Thyroid gland (tissue), 4 donors: ENCODE data around the gene ZNF398. TPM values are rescaled to one million over a fixed set of nuclear protein-coding genes. Genes with fewer than 3 reads are reported as not detected.

Source experiments
- DNase-seq, 2 donors: peaks; one replicate each; pipeline ENCODE4 v3.0.0-alpha.2; 2019
- H3K27ac ChIP-seq, 3 donors: fragments of 200-600 bp; sonication (generic); 1 replicate in 2 of 3; 2 replicates in 1 of 3; pipeline ENCODE4 v1.5.1; 2016 to 2019; ENCODE audit warnings: mild to moderate bottlenecking in 1 of 3, moderate library complexity in 1 of 3
- H3K27me3 ChIP-seq: fragments of 200-600 bp; sonication (generic); one replicate; pipeline ENCODE4 v1.5.1; 2019
- H3K36me3 ChIP-seq, 2 donors: fragments of 200-600 bp; sonication (generic); one replicate each; pipeline ENCODE4 v1.5.1; 2016 to 2019
- H3K4me1 ChIP-seq, 2 donors: fragments of 200-600 bp; sonication (generic); one replicate each; pipeline ENCODE4 v1.5.1; 2017 to 2019
- H3K4me3 ChIP-seq, 3 donors: fragments of 200-600 bp; sonication (generic); replicated peaks in 1 of 3; 1 replicate in 2 of 3; 2 replicates in 1 of 3; pipeline ENCODE4 v1.5.1; 2016; ENCODE audit warnings: mild to moderate bottlenecking in 1 of 3
- H3K9me3 ChIP-seq: fragments of 200-600 bp; sonication (generic); one replicate; pipeline ENCODE4 v1.5.1; 2017
- POLR2A ChIP-seq, 2 donors: fragments of 450-650 bp; IDR thresholded peaks; one replicate each; pipeline ENCODE4 v1.6.1; 2017; ENCODE audit warnings: antibody characterized with exemption in 2 of 2, mild to moderate bottlenecking in 2 of 2, moderate library complexity in 1 of 2
- WGBS, 2 donors: methylation state at CpG; one replicate each; pipeline ENCODE4 v1.1.5; 2017; 5-methylcytosine and 5-hydroxymethylcytosine counted together
- intact Hi-C: fragments of 100-400 bp; cut with DNase I; formaldehyde crosslinking; loops from one replicate; pipeline ENCODE4 v1.15.1; 2023
- total RNA-seq, 4 donors: library from RNA; depleted of rRNA; stranded (reverse); fragments of >200 nt; gene quantifications; one replicate each; pipeline ENCODE4 v1.2.3, GENCODE V29; 2016
- TF ChIP-seq, protein P1 (sequence below), 6 experiments: fragments of 200-600 bp in 3 of 6; fragments of 450-650 bp in 3 of 6; sonication (generic) in 3 of 6; IDR thresholded peaks; one replicate each; pipeline ENCODE4 v1.5.1; 2016 to 2019; ENCODE audit warnings: antibody characterized with exemption in 6 of 6, mild to moderate bottlenecking in 2 of 6, inconsistent platforms in 1 of 6, moderate library complexity in 1 of 6

Gene ZNF398
- total RNA-seq, 4 donors from 2014 or later: 19.6 to 29.9 (median 23.0) TPM

DNA sequence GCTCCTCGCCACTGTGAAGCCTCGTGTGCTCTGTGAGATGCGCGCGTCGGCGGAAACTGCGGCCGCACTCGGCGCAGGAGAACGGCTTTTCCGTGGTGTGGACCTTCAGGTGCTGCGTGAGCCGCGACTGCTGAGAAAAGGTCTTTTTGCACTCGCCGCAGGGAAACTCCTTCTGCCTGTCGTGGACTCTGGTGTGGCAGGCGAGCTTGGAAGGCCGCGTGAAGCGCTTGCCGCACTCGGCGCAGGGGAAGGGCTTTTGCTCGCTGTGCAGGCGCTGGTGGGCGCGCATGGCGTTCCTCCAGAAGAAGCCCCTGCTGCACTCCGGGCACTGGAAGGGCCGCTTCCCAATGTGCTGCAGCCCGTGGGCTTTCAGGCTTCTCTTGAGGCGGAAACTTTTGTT is 43.0 kb upstream of the ZNF398 start:
- no peaks in the 10 kb centered on the region for H3K27me3 ChIP-seq
- TF ChIP-seq POLR2A (IDR thresholded peaks at IDR 0.05): no peak
- TF ChIP-seq, protein P1, sequence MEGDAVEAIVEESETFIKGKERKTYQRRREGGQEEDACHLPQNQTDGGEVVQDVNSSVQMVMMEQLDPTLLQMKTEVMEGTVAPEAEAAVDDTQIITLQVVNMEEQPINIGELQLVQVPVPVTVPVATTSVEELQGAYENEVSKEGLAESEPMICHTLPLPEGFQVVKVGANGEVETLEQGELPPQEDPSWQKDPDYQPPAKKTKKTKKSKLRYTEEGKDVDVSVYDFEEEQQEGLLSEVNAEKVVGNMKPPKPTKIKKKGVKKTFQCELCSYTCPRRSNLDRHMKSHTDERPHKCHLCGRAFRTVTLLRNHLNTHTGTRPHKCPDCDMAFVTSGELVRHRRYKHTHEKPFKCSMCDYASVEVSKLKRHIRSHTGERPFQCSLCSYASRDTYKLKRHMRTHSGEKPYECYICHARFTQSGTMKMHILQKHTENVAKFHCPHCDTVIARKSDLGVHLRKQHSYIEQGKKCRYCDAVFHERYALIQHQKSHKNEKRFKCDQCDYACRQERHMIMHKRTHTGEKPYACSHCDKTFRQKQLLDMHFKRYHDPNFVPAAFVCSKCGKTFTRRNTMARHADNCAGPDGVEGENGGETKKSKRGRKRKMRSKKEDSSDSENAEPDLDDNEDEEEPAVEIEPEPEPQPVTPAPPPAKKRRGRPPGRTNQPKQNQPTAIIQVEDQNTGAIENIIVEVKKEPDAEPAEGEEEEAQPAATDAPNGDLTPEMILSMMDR (IDR thresholded peaks at IDR 0.05): no peak
- intact Hi-C loops: no loop called here
- no peaks in the 10 kb centered on the region for H3K9me3 ChIP-seq
- H3K27ac ChIP-seq: no peak overlapping the region
- 97 to 98% methylated on average over 35 of the region's 35 CpGs for WGBS, 2 donors
- no peak overlapping the region for H3K4me3 ChIP-seq
- DNase-seq: no peak
- H3K36me3 ChIP-seq: peaks cover 0 to 13% of the 10 kb centered on the region in 2 donors
- no peaks in the 10 kb centered on the region for H3K4me1 ChIP-seq

DNA sequence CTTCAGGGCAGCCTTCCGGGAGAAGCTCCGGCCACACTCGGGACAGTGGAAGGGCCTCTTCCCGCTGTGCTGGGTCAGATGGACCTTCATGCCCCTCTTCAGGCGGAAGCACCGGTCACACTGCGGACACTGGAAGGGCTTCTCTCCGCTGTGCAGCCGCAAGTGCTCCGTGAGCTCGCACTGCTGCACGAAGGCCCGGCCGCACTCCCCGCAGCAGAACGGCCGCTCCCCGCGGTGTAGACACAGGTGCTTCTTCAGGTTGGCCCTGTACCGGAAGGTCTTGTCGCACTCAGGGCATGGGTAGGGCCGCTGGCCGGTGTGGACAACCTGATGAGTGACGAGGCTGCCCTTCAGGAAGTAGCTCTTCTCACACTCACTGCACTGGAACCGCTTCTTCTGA is 42.5 kb upstream of the ZNF398 start:
- H3K27ac ChIP-seq: no peak overlapping the region
- 95 to 99% methylated on average over 18 to 25 of the region's 25 CpGs for WGBS, 2 donors

DNA sequence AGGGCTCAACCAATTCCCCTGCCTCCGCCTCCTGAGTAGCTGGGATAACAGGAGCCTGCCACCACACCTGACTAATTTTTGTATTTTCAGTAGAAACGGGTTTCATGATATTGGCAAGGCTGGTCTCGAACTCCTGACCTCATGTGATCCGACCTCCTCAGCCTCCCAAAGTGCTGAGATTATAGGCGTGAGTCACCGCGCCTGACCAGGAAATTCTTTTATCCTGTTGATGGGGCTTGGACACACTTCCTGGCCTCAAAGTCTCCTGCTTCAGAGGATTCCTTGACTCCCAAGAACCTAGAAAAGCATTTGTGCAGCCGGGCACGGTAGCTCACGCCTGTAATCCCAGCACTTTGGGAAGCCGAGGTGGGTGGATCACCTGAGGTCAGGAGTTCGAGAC is 37.3 kb upstream of the ZNF398 start:
- no peak overlapping the region for H3K4me3 ChIP-seq
- H3K27ac ChIP-seq: no peak overlapping the region
- H3K4me1 ChIP-seq: no peaks in the 10 kb centered on the region
- H3K36me3 ChIP-seq: peaks cover 0 to under 1% of the 10 kb centered on the region in 2 donors
- no peak for DNase-seq
- TF ChIP-seq, protein P1 (IDR thresholded peaks at IDR 0.05): no peak
- TF ChIP-seq POLR2A (IDR thresholded peaks at IDR 0.05): no peak
- no peaks in the 10 kb centered on the region for H3K9me3 ChIP-seq
- no peaks in the 10 kb centered on the region for H3K27me3 ChIP-seq
- 94 to 96% methylated on average over 10 to 12 of the region's 12 CpGs for WGBS, 2 donors
- intact Hi-C loops: no loop called here

More for the DNA sequence above, 42.5 kb upstream of the ZNF398 start:
- Histone ChIP-seq H3K9me3 (no peaks in the 10 kb centered on the region), H3K27me3 (no peaks in the 10 kb centered on the region), H3K4me1 (no peaks in the 10 kb centered on the region), H3K36me3 (peaks cover 0 to 13% of the 10 kb centered on the region in 2 donors), H3K4me3 (no peak overlapping the region)
- no peak for DNase-seq
- intact Hi-C loops: no loop called here
- TF ChIP-seq, protein P1 (IDR thresholded peaks at IDR 0.05): no peak
- TF ChIP-seq POLR2A (IDR thresholded peaks at IDR 0.05): no peak

DNA sequence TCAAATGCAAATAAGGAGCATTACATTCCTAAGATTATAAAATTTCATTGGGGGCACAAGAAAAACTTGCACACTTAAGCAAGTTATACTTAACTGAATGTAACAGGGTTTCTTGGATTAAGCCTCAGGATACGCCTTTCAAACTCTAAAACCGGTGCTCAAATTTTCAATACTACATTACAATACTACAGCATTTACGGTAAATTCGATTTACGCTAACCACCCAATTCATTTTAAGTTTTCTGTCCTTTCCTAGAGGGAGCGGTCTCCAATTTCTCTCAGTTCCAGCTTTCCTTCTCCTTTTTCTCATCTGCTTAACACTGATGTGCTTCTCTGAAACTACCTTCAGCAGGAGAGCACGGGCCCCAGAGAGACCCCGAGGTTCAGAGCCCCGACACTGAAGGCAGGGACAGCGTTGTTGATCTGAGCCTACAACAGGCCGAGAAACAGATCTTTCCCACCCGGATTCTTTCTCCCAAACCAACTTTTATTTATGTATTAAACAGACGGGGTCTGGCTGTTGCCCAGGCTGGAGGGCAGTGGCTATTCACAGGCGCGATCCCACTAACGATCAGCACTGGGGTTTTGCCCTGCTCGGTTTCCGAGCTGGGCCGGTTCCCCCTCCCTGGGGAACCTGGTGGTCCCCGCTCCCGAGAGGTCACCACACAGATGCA is 21.9 kb upstream of the ZNF398 start:
- no peak for TF ChIP-seq POLR2A (IDR thresholded peaks at IDR 0.05)
- TF ChIP-seq, protein P1 (IDR thresholded peaks at IDR 0.05): no peak
- Histone ChIP-seq H3K27ac (peak overlapping the region in 2 of 3 donors; percentile 88 to 95), H3K4me3 (peak overlapping the region; percentile 45 to 92 (median 92)), H3K27me3 (no peaks in the 10 kb centered on the region), H3K36me3 (no peaks in the 10 kb centered on the region), H3K4me1 (peaks cover 12 to 13% of the 10 kb centered on the region in 2 donors), H3K9me3 (no peaks in the 10 kb centered on the region)
- intact Hi-C loops: no loop called here
- DNase-seq: no peak
- 5 to 6% methylated on average over 13 to 21 of the region's 21 CpGs for WGBS, 2 donors

GRCh38 chr7:149125863-149126661 is 21.2 kb upstream of the ZNF398 start, which contains the start of gene ZNF425:
Gene ZNF425 (minus strand): TSS chr7:149126324. CDS start chr7:149126213, 111 bp downstream.
- H3K36me3 ChIP-seq: no peaks in the 10 kb centered on the region
- peak within 1 kb of the TSS; percentile 68 to 92 (median 92) for H3K4me3 ChIP-seq
- no peaks in the 10 kb centered on the region for H3K9me3 ChIP-seq
- peak; percentile 92 to 95 for DNase-seq
- intact Hi-C loops: no loop called here
- 0 to 1% methylated on average over 26 to 37 of the region's 72 CpGs for WGBS, 2 donors
- peaks cover 12 to 13% of the 10 kb centered on the region in 2 donors for H3K4me1 ChIP-seq
- TF ChIP-seq, protein P1 (IDR thresholded peaks at IDR 0.05): peak; percentile 89 to 98 (median 94)
- TF ChIP-seq POLR2A (IDR thresholded peaks at IDR 0.05): peak in 1 of 2 donors; percentile 94
- H3K27ac ChIP-seq: peak within 1 kb of the TSS; percentile 83 to 95 (median 88)
- H3K27me3 ChIP-seq: no peaks in the 10 kb centered on the region
